HG03025 (cell line): ENCODE measurements around the gene CLEC19A.
"Not testable (repeated sequence)": the region's sequence is repeated elsewhere in the genome, so short reads cannot be mapped to it uniquely, and the experiment has no call there.

Source experiments
- ATAC-seq: cut with Tn5 transposase; IDR thresholded peaks from one replicate; pipeline ENCODE4 v1.9.1; 2021; ENCODE audit warnings: mild to moderate bottlenecking, moderate library complexity; ENCODE audit not compliant: unreplicated experiment, low FRiP score

CLEC19A gene

GRCh38 chr16:19316846-19317245, 31.3 kb downstream of the CLEC19A start:
- ATAC-seq, result no peak

GRCh38 chr16:19321186-19321585, 35.7 kb downstream of the CLEC19A start:
- not testable (repeated sequence) for ATAC-seq

DNA sequence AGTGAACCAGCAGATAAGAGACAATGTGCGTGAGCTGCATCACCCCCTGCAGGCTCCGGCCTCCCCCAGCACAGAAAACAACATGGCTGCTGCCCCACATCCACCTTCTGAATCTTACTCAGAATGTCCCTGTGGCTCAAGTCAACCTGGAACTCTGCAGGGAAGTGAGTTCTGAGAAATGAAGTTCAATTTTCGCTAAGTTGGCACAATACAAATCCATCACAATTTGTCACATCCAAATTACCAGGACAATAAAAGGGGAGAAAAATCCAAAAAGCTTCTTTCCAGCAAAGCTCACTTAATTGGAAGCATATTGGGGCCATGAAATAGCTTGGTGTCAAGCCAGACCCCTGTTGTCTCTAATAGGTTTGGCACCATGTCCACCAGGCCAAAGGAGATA, 38.1 kb downstream of the CLEC19A start:
- no peak for ATAC-seq

DNA sequence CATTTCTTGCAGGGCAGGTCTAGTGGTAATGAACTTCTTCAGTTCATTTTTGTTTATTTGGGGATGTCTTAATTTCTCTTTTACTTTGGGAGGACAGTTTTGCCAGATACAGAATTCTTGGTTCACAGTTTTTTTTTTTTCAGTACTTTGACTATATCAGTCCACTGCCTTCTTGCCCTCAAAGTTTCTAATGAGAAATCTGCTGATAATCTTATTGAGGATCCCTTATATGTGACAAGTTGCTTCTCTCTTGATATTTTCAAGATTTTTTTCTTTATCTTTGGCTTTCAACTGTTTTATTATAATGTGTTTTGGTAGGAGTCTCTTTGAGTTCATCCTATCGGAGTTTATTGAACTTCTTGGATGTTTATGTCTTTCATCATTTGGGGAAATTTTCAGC, 42.8 kb downstream of the CLEC19A start:
- no peak for ATAC-seq

- no peak for ATAC-seq
Observed at GRCh38 chr16:19329932-19330331, 44.4 kb downstream of the CLEC19A start.

DNA sequence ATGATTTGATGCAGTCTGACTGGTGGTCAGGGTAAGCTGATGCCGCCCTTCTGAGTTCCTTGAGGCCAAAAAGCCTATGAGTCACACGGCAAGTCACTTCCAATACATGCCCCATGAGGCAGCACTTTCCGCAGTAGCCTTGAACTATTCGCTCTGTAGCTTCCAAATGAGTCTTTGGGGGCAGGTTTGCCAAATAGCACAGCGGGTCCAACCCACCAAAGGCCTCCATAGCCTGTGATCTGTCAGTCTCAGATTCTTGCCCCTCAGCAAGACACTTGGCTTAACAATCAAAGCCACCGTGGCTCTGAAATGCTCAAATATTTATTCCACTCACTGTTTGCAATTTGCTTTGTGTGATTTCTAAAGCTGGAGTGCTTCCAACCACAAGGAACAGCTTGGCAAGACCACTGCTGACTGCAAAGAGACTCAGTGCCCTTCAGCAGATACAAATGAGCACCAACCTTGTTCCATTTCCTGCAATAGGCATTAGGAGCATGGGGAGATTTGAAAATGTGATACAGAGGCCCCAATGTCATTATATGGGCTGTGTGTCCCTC, 45.4 kb downstream of the CLEC19A start:
- no peak for ATAC-seq

GRCh38 chr16:19331794-19332193, 46.3 kb downstream of the CLEC19A start:
- no peak for ATAC-seq

- ATAC-seq, result no peak
Observed at GRCh38 chr16:19338335-19338734, 52.8 kb downstream of the CLEC19A start.

DNA sequence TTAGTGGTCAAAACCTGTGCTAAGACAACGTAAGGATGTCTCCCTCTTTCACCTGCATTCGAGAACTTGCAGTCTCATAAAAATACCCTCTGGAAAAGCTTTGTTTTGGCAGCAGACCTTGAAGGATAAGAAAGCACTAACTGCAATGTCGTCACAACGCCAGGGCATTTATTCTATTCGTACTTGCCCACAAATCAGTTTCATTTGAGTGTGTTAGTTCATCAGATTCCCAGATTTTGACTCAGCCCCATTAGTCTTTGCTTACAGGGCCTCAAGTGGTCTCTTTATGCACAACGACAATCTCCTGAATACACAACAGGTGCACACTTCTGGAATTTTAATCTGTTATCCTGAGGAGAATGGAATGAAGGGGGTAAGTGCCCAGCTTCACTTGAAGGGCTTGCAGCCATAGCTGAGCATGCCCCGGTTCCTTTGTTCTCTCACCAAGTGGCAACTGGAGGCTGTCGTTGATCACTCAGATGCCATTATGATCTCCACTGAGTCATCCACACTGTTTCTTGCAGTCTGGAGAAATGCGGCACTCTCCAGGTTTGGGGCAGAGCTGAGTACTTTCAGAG, 58.8 kb downstream of the CLEC19A start:
- no peak for ATAC-seq

DNA sequence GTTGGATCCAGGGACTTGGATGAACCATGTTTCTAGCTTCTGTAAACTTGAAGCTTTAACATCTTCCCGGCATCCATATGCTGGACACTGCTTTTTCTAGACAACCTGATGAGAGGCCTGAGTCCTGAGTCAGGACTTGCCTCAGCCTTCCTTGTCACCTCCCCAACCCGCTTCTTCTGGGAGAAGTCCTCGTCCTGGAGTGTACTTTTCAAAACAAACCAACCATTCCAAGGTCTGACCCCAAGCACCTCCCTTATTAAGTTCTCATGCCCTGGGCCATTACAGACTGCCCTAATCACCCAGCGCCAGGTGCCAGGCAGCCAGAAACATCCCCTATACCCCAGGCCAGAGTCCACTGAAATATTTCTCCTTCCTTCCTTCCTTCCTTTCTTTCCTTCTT, 59.4 kb downstream of the CLEC19A start:
- ATAC-seq, result no peak

- no peak for ATAC-seq
Observed at GRCh38 chr16:19346335-19346922, 60.9 kb downstream of the CLEC19A start.

GRCh38 chr16:19348125-19348524, 62.6 kb downstream of the CLEC19A start:
- no peak for ATAC-seq

- ATAC-seq, result no peak
Observed at GRCh38 chr16:19348578-19349315, 63.2 kb downstream of the CLEC19A start.

DNA sequence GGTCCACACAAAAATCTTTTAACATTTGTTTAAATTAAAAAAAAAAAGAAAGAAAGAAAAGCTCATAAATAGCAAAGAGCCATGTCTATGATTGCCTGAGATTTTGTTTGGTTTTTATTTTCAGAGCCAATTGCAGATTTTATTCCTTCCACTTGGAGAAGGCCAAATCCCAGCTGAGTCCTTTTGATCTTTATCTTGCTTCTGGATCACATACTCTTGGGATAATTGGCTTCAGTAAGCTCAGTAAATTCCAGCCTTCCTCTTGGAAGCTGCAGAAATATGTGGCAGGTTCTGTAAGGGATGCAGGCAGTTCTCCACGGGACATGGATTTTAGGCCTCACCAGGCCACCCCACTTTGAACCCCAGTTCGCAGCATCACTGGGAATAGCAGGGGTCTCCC, 68.8 kb downstream of the CLEC19A start:
- ATAC-seq, result no peak

GRCh38 chr16:19356024-19356952, 70.8 kb downstream of the CLEC19A start:
- ATAC-seq, result no peak

GRCh38 chr16:19359556-19359955, 74.0 kb downstream of the CLEC19A start:
- ATAC-seq, result no peak
